Stimulated activated CD4-positive, alpha-beta T cell treated with anti-CD3 and anti-CD28 coated beads, Interleukin-1b, Interleukin-23, amount 100 ng/mL, for 4 hours (primary cell): Measurements from ENCODE around the gene INO80C.

Experiments
- DNase-seq, 2 donors: peaks; one replicate each; pipeline ENCODE4 v3.0.0-alpha.2; 2020; ENCODE audit warnings: low read depth in 2 of 2

The INO80C gene

DNA sequence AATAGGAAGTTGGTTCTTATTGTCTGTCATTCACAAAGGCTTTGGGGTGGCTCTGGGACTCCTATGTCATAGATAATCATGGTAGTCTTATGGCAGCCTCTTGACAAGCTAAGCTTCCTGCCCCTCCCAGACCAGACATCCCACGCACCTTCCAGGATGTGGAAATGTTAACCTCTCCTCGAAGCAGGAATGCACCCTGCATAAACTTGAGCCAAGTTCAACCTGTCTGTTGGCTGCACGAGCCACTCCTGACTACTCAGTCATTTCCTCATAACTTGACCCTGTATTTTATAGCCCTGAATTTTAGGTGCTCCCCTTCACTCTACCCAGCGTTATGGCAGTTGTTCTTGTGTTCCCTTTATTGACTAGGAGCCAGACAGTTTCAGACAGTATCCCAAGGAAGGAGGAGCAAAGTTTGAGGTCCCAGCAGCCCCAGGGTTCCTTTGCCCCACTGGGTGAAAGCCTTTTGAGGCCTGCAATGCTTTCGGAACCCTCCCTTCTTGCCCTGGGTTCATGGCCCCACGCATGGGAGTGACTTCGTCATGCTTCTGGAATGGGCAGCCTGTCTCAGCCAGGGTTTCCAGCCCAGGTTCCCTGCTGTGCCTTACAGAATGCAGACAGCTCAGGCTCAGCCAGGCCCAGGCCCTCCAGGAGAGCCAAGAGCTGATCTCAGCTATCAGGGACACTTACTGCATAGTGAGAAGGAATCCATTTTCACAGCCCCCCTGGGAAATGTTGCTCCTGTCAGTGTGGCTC, 15.6 kb upstream of the INO80C start:
- DNase-seq, result no peak

DNA sequence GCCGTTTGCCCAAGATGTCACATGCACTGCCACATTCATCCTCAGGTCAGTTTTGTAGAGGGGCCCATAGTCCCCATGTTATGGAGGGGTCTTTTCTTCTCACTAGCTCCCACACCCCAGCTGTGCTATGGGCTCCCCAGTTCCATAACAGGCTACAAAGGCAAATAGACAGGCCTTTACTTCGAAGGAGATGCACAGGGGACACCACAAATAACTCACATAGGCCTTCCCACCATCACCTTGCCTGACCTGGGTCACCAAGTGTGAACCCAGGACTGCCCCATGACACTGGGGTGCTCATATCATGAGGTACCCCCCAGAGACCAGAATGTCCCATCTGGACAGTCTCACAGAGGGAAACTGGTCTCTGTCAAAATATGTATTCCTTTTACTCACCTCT, 15.0 kb upstream of the INO80C start:
- DNase-seq, result no peak

DNA sequence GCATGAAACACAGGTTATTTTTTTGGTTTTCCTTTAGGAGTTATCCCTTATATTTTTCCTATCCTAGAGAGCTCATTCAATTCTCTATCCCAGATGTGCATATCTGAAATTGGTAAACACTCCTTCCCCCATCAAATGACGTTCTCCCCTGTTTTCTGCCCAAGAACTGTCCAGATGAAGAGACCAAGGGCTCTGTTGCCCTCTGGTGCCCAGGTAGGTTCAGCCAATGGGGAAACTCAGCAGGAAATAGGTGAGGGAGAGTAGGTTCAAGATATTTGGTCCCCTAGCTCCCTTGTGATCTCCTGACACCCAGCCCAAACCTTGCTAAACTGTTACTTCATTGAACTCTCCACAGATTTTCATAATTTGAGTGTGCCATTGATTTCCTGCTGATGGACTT, 14.1 kb upstream of the INO80C start:
- DNase-seq, result no peak

DNA sequence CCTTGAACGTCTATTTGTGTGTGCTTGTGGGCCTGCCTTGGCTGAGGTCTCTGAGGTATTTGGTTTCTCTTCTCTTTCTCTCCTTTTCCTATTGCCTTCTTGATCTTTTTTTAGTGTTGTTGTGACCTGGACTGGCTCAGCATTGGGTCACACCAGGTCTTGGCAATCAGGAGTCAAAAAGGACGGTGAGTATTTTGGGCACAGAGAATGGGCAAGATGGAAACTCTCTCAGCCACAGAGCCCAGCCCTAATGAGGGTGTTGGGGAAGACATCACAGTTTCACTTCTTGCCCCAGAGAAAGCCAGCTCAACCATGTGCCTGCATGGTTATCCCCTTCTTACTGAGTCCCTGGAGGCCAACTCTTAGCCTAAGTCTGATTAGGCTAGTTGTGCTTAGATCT, 13.7 kb upstream of the INO80C start:
- no peak for DNase-seq

DNA sequence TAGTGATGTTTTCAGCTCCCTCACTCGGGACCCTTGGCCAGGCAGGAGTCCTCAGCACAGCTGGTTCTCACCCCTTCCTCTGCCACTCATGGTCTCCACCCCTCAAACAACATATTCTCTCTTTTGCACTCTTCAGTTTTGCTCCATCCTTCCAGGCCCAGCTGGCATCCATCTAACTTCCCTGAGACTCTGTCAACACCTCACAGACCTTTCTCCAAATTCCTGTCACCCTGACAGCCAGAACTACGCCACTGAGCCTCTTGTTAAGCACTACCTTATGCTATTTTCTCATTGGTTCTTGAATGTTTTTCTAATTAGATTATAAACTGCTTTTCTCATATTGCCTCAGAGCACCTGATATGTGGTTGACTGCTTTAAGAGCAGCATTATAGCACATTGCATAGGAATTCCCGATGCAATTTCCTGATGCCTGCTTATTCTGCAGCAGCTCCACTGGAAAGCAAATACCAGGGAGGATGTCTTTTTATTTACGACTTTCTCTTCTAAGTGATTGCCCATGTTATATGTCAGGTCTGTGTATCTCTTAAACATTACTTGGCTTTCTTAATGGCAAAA, 12.4 kb upstream of the INO80C start:
- no peak for DNase-seq

DNA sequence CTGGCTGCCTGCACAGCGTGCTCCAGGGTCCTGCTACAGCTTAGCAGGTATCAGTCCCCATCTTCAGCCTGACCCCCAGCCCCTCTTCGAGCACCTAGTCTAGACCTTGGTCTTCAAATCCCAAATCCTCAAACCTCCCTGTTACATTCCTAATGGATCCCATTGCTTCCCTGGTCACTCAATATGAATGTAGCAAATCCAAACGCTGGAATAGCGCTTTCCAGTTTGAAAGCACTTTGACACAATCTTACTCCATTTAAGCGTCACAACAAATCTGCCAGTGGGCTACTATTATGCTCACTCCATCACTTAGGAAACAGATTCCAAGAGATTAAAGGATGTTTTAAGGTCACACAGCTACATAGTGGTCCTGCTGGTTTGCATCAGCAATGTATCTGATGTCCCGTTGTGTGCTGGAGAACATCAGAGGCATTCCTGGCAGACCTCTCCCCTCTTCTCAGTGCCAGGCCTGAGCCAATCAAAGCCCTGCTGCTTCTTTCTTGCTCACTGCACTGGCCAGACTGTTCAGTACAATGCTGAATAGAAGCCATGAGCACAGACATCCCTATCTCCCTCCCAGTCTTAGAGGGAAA, 11.1 kb upstream of the INO80C start:
- no peak for DNase-seq

DNA sequence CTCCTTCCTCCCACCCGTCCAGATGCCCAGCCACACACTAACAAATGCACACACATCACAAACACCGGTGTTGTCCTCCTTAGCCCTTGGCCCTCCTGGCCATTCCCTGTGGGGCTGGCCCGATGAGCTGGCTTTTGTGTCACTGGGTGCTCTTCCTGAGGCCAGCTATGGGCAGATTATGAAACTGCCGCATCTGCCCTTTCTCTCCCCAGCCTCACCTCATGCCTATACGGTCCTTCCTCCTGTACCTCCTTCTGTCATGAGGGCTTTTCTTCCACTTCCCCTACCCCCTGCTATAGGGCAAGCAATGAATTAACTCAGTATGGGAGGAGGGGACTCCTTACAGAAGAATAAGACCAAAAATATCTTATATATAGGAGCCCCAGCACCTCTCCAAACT, 10.3 kb upstream of the INO80C start:
- DNase-seq, result no peak

DNA sequence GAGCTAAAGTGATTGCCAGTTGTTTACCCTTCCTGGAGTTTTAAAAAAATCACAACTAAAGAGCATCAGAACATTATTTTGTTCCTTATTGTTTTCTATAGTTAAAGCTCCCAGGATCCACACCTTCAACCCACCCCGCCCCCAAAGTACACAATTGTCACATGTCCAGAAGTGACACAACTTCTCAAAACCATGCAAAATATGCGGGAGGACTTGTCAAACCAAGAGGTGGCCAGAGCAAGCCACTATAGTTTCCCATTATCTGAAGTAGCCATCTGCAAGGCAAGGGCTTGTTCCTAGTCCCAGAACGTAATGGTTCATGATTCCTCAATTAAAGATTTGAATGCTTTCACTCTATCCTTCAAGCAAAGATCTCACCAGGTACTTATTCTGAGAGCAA, 9.9 kb upstream of the INO80C start:
- no peak for DNase-seq

DNA sequence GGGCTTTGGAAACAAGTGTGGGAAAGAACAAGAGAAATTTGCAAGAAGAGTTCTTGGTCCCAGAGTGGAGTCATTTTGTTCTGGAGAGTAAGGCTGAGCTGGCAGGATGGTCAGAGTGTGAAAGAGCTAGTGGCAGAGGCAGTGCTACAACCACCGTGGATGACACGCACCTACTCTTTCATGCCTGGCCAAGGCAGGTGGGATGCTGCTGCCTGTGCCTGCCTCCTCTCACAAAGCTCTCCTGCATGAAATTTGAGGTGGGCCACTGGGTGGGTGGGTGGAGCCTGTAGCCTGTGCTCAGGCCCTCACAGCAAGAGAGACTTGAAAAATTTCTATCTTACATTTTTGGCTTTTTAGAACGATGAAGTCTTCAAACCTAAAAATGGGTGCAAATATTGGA, 9.4 kb upstream of the INO80C start:
- no peak for DNase-seq

DNA sequence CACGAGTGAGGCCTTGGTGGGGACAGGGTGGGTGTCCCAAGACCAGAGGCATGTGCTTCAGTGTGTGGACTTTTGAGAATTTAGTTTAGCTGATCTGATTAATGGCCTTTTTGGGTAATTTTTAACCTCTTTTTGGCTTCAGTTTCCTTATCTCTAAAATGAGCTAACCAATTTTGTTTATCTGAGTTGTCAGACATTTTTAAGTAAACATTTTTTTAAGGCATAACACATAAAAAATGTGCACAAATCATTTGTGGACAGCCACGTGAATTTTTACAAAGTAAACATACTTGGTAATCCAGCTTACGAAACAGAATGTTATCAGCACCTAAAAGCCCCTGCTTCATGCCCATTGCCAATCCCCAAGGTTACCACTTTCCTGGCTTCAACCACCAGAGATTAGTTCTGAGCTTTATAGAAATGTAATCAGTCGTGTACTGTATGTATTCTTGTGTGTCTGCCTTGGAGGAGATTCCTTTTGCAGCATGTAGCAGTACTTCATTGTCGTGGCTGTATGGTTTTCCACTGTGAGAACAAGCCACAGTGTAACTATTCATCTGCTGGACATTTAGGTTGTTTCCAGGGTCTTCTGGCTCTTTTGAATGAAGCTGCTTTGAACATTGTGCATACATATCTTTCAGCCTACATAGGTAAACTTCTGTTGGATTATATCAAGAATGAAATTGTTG, 8.4 kb upstream of the INO80C start:
- DNase-seq, result no peak

DNA sequence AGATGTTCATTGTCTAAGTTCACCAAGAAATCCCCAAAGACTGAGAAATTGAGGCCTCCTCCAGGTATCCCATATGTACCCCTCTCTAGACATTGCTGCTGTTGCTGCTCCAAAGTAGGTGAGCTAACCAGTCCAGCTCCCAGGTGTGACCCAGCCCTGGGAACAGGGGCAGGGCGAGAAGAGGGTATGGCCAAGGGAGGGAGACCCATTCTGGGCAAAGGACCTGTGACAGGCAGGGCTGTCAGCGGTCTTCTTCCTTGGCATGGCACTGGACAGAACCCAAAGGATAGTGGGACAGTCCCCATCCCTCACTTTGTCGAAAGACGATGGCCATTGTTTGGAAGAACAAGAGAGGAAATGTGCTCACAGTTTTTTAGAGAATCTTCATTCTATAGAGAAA, 7.2 kb upstream of the INO80C start:
- no peak for DNase-seq

DNA sequence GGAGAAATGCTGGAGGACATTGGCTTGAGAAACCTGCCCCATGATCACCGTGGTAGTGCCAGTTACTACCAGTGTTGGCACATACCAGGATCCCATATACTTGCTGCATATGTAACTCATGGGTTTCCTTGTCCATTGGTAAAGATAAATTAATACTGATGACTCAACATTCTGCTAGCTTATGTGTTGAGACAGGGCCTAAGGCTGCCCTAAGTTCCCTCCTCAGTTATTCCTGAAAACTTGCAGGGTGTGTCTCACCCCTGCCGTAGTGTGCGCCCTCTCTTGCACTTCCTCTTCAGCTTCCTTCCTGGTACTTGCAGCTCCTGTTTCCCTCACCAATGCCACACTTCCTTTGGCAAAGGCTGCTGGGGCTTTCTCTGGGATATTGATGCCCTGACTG, 4.3 kb upstream of the INO80C start:
- DNase-seq, result no peak

DNA sequence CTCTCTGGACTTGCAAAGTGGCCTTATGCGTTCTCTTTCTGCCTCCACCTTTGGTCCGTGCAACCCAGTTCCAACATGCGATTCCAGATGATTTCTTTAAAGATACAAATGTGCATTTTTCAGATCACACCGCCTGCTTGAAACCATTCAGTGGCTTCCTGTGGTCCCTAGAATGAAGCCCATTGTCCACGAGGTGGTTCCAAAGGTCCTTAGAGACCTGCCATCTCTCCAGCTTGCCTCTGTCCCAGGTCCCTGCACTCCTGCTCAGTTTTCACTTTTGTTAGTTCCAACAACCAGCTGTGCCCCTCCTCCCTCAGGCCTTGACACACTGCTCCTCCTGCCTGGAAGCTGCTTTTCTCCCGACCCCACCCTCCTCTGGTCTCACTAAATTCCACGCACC, 3.6 kb upstream of the INO80C start:
- DNase-seq, result no peak

DNA sequence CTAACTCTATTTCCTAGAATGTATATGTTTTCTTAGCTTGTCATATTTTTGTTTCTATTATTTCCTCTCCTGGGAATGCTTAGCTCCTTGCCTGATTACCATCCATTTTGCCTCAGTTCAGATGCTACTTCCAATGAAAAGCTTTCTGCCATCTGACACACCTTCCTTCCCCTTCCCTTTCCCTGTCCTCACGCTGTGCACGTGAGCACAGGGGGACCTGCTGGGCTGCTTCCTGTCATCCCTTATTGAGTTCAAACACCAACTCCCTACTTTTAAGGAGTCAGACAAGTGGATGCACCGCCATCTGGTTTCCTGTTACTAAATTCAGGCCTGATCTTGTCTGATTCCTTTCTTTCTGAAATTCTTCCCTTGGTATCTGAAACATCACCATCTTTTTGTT, 2.4 kb upstream of the INO80C start:
- no peak for DNase-seq

DNA sequence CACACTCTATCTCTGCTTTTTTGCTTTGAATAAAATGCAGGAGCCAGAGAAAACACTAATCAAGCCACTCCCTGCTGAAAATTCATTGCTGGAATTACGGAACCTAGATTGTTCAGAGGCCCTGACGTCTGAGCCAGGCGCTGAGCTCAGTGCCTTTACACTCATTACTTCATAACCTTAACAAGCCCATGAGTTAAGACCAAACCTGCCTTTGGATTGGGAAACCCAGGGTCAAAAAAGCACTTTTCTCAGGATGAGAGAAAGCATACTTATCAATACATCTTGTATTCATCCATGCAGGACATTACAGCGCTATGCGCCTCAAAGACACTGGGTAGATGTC, 762 bp downstream of the INO80C start:
- no peak for DNase-seq

DNA sequence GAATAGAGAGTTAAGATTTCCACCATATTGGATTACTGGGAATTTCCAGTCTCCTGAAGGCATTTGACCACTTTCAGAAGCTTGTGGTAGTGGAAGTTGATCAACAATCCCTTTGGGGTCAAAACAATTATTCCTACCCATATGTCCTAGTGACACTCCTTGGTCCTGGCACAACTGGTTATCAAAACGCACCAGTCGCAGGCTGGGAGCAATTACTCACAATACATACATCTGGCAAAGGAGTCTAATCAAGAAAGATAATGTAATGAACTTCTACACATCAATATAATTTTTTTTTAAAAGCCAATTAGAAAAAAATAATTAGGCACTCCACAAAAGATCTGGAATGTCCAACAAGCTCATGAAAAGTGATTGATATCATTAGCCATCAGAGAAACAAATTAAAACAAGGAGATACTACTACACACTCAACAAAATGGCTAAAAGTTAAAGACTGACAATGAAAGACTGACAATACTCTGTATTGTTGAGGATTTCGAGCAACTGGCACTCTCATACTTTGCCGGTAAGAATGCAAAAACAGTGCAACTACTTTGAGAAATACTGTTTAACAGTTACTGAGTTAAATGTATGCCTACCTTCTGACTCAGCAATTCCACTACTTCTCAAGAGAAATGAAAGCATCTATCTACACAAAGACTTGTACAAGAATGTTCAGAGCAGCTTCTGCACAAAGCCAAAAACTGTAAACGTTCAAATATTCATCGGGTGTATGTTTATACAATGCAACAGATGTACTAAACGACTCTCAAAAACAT, 2.0 kb downstream of the INO80C start:
- DNase-seq, result no peak

DNA sequence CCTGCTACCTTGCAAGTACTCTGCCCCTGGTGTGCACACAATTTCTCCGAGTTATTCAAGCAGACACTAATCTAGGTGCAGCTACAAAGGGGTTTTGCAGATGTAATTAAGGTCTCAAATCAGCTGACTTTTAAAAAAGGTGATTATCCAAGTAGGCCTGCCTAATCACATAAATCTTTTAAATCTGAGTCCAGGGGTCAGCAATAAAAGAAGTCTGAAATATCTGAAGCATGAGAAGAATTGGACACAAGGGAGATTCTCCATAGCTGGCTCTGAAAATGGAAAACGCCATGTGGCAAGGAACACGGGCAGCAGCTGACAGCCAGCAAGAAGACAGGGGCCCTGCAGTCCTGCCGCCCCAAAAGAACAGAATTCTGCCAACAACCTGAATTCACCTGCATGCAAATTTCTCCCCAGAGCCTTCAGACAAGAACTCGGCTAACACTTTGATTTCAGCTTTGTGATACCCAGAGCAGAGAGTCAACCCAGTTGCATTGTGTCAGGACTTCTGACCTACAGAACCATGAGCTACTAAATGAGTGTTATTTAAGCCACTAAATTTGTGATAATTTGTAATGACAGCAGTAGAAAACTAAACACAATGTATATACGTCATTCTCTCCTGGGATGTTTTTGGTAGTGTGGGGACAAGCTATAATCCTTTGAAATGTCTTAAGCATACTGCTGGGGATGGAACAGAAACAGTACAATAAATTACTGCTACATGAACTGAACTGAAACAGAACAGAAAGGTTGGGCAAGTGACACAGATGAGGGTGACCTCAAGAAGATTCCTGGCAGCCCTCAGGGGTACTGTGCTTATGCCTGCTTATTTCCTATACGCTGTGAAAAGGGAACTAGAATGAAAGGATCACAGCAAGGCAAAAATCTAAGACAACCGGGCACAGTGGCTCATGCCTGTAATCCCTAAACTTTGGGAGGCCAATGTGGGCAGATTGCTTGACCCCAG, 3.2 kb downstream of the INO80C start:
- no peak for DNase-seq

DNA sequence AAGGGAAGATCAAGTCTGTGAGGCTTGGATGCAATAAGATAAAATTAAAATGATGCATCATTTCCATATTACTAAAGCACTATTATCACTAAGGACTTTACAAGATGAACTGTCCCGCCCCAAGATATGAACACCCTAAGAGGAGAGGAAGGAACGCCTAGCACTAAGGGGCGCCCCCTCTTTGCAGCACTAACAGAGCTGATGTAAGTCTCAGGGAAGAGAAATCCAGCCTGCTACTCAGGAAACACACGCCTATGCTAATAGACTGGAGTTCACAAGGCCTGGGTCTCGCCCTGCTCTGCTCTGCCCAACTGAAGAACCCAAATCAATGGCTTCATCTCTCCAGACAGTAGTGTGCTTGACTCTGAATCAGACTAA, 6.1 kb downstream of the INO80C start:
- no peak for DNase-seq

DNA sequence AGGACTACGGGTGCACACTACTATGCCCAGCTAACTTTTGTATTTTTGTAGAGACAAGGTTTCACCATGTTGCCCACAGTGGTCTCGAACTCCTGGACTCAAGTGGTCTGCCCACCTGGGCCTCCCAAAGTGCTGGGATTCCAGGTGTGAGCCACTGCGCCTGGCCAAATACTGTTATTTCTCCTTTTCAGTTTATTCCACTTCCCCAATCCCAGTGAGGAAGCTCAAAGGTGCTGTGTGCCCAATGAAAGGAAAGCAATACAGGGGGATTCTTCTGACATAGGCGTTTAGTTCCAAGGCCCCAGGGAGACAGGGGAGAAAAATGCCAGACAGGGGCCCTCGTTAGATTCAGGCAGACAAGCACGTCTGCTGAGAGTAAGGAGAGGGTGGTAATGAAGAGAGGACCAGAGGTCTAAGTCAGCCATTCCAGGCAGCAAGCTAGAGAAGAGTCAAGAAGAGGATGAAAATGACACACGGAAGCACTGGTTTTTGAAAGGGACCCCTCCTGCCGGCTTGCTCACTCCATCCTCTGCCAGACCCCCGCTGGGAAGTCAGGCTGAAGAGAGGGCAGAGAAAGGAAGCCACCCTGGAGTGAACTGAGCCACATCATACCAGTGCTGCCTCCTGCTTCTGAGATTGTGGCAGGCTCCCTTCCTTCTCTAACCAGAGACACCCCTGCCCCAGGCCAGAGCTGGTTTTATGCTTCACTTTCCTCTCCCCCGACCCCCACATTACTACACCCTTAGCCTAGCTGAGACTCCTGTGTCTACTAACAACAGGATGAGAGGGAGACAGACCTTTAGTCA, 6.7 kb downstream of the INO80C start:
- DNase-seq, result no peak

DNA sequence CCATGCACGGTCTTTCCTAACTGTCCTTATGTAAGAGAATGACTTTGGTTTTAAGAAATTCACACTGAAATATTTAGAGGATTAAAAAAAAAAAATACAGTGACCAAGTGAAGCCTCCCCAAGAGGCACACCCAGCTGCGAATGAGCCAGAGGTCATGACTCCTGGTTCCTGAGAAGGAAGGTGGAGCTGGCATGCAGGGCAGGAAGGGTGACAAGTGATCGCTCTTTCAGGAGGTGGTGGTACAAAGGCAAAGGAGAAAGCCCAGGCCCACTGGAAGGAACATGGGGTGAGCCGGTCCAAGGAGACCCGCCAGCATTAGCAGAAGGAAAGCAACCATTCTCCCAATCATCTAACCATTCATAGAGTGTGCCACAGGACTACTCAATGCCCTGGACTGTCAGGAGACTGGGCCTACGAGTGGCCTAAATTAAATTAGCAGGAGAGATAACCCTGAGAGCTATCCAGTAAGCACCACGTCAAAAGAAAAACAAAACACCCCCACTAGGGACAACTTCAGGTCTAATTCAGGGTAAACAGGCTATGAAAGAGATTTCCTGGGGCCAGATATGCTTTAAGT, 7.8 kb downstream of the INO80C start:
- no peak for DNase-seq
